H1 (cell line): ENCODE data around the gene PPFIA4. TPM values are rescaled to one million over a fixed set of nuclear protein-coding genes. Genes with fewer than 3 reads are reported as not detected.

ENCODE experiments used
- CHD2 ChIP-seq: IDR thresholded peaks from 2 replicates; pipeline ENCODE4 v1.6.1; 2012; ENCODE audit warnings: low read length, improper control_type of control experiment
- EP300 ChIP-seq, 2 experiments: IDR thresholded peaks; 1 replicate in 1 of 2; 2 replicates in 1 of 2; pipeline ENCODE4 v1.6.1; 2011 to 2012; ENCODE audit warnings: low read depth in 2 of 2, low read length in 2 of 2, mild to moderate bottlenecking in 2 of 2, borderline replicate concordance in 1 of 2, inconsistent platforms in 1 of 2, moderate library complexity in 1 of 2
- EZH2 ChIP-seq: fragments of 200-600 bp; sonication (generic); IDR thresholded peaks from 2 replicates; pipeline ENCODE4 v1.7.1; 2012; ENCODE audit warnings: low read depth, mild to moderate bottlenecking, moderate library complexity, low read length, inconsistent platforms; ENCODE audit not compliant: severe bottlenecking
- KDM5A ChIP-seq: fragments of 200-600 bp; IDR thresholded peaks from 2 replicates; pipeline ENCODE4 v1.7.1; 2012; ENCODE audit warnings: mild to moderate bottlenecking, low read length, inconsistent platforms, mixed read lengths
- PHF8 ChIP-seq: fragments of 200-600 bp; sonication (generic); conservative IDR thresholded peaks from 2 replicates; pipeline ENCODE4 v1.7.1; 2012; ENCODE audit warnings: low read depth, mild to moderate bottlenecking, inconsistent platforms, low read length, moderate library complexity
- TEAD4 ChIP-seq: IDR thresholded peaks from 2 replicates; pipeline ENCODE4 v1.6.1; 2012; ENCODE audit warnings: low read depth, low read length, inconsistent platforms, mixed read lengths
- polyA plus RNA-seq, 7 experiments: library from polyadenylated mRNA; depleted of rRNA in 3 of 7; stranded (reverse) in 5 of 7; unstranded in 2 of 7; fragments of >200 nt in 5 of 7; fragments of 200-250 nt in 2 of 7; gene quantifications; 1 replicate in 5 of 7; 2 replicates in 1 of 7; 4 replicates in 1 of 7; pipeline versions ENCODE4 v1.2.1 to v1.2.3, GENCODE V29; 2011 to 2013; ENCODE audit warnings: missing spikeins in 2 of 7, mixed read lengths in 2 of 7
- total RNA-seq: library from RNA; stranded (reverse); fragmentation: NEBNext Ultra II Directional; extraction: Animal tissue kit (Norgen Biotek cat#: 25700); gene quantifications from 2 replicates; pipeline ENCODE4 v1.2.1, GENCODE V29; 2021
- TF ChIP-seq, protein P1 (sequence below): fragments of 300-600 bp; sonication (generic); IDR thresholded peaks from 2 replicates; pipeline ENCODE4 v1.7.1; 2012; ENCODE audit warnings: low read length, moderate library complexity, mild to moderate bottlenecking, inconsistent platforms; ENCODE audit not compliant: insufficient replicate concordance
- TF ChIP-seq, protein P2 (sequence below): IDR thresholded peaks from 2 replicates; pipeline ENCODE4 v1.6.1; 2011; ENCODE audit warnings: low read length, improper control_type of control experiment

PPFIA4 gene
- total and polyA plus RNA-seq, 2 of the 8 experiments (the other 6 are each of a cell fraction or from before 2014, with no cell fraction given): 9.0 to 9.9 TPM

DNA sequence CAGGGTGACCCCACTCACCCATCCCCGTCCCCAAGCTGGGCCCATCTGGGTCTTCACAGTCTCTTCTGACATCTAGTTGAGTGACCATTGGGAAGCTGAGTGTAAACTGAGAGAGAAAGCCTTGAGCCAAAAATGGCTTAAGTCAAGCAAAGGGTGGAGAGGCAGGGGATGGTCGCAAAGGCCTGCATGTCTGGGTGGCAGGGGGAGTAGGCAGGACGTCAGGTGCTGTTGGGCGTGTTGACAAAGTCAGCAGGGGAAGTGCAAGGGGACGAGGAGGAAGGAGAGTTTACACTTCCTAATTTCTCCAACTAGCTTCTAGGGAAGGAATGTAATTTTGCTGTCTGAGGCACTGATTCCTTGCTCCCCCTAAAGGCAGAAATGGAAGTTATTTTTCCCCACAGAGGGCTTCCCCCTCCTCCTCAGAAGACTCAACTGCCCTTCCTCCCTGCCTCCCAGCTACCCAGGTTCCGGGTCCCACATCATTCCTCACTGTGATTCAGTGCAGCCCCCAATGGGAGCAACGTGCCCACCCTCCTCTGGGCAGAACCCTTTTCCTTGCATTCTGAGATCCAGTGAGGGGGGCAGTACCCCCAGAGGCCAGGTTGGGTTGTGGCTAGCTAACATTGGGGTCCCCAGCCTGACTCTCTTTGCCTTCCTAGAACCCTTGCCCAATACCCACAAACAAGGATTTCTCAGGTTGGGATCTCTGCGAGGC lies 100.0 kb downstream of the PPFIA4 start (continued):
- TF ChIP-seq, protein P1, sequence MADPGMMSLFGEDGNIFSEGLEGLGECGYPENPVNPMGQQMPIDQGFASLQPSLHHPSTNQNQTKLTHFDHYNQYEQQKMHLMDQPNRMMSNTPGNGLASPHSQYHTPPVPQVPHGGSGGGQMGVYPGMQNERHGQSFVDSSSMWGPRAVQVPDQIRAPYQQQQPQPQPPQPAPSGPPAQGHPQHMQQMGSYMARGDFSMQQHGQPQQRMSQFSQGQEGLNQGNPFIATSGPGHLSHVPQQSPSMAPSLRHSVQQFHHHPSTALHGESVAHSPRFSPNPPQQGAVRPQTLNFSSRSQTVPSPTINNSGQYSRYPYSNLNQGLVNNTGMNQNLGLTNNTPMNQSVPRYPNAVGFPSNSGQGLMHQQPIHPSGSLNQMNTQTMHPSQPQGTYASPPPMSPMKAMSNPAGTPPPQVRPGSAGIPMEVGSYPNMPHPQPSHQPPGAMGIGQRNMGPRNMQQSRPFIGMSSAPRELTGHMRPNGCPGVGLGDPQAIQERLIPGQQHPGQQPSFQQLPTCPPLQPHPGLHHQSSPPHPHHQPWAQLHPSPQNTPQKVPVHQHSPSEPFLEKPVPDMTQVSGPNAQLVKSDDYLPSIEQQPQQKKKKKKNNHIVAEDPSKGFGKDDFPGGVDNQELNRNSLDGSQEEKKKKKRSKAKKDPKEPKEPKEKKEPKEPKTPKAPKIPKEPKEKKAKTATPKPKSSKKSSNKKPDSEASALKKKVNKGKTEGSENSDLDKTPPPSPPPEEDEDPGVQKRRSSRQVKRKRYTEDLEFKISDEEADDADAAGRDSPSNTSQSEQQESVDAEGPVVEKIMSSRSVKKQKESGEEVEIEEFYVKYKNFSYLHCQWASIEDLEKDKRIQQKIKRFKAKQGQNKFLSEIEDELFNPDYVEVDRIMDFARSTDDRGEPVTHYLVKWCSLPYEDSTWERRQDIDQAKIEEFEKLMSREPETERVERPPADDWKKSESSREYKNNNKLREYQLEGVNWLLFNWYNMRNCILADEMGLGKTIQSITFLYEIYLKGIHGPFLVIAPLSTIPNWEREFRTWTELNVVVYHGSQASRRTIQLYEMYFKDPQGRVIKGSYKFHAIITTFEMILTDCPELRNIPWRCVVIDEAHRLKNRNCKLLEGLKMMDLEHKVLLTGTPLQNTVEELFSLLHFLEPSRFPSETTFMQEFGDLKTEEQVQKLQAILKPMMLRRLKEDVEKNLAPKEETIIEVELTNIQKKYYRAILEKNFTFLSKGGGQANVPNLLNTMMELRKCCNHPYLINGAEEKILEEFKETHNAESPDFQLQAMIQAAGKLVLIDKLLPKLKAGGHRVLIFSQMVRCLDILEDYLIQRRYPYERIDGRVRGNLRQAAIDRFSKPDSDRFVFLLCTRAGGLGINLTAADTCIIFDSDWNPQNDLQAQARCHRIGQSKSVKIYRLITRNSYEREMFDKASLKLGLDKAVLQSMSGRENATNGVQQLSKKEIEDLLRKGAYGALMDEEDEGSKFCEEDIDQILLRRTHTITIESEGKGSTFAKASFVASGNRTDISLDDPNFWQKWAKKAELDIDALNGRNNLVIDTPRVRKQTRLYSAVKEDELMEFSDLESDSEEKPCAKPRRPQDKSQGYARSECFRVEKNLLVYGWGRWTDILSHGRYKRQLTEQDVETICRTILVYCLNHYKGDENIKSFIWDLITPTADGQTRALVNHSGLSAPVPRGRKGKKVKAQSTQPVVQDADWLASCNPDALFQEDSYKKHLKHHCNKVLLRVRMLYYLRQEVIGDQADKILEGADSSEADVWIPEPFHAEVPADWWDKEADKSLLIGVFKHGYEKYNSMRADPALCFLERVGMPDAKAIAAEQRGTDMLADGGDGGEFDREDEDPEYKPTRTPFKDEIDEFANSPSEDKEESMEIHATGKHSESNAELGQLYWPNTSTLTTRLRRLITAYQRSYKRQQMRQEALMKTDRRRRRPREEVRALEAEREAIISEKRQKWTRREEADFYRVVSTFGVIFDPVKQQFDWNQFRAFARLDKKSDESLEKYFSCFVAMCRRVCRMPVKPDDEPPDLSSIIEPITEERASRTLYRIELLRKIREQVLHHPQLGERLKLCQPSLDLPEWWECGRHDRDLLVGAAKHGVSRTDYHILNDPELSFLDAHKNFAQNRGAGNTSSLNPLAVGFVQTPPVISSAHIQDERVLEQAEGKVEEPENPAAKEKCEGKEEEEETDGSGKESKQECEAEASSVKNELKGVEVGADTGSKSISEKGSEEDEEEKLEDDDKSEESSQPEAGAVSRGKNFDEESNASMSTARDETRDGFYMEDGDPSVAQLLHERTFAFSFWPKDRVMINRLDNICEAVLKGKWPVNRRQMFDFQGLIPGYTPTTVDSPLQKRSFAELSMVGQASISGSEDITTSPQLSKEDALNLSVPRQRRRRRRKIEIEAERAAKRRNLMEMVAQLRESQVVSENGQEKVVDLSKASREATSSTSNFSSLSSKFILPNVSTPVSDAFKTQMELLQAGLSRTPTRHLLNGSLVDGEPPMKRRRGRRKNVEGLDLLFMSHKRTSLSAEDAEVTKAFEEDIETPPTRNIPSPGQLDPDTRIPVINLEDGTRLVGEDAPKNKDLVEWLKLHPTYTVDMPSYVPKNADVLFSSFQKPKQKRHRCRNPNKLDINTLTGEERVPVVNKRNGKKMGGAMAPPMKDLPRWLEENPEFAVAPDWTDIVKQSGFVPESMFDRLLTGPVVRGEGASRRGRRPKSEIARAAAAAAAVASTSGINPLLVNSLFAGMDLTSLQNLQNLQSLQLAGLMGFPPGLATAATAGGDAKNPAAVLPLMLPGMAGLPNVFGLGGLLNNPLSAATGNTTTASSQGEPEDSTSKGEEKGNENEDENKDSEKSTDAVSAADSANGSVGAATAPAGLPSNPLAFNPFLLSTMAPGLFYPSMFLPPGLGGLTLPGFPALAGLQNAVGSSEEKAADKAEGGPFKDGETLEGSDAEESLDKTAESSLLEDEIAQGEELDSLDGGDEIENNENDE: no peak
- no peak for TF ChIP-seq EZH2
- no peak for TF ChIP-seq PHF8
- TF ChIP-seq, protein P2, sequence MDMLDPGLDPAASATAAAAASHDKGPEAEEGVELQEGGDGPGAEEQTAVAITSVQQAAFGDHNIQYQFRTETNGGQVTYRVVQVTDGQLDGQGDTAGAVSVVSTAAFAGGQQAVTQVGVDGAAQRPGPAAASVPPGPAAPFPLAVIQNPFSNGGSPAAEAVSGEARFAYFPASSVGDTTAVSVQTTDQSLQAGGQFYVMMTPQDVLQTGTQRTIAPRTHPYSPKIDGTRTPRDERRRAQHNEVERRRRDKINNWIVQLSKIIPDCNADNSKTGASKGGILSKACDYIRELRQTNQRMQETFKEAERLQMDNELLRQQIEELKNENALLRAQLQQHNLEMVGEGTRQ: no peak
- TF ChIP-seq CHD2: no peak
- TF ChIP-seq EP300 (IDR thresholded peaks at IDR 0.05; ENCODE audit: borderline replicate concordance in 1 of 2, low read depth in 2 of 2, low read length in 2 of 2): no peak
- TF ChIP-seq TEAD4: peak; percentile 84
- no peak for TF ChIP-seq KDM5A
